NCI-H128 (cell line): Measurements from ENCODE around the gene PIGT.

Source experiments
- DNase-seq: peaks from one replicate; lab custom pipeline; 2025; ENCODE audit not compliant: unreplicated experiment; lab: John Stamatoyannopoulos, UW

The PIGT gene

DNA sequence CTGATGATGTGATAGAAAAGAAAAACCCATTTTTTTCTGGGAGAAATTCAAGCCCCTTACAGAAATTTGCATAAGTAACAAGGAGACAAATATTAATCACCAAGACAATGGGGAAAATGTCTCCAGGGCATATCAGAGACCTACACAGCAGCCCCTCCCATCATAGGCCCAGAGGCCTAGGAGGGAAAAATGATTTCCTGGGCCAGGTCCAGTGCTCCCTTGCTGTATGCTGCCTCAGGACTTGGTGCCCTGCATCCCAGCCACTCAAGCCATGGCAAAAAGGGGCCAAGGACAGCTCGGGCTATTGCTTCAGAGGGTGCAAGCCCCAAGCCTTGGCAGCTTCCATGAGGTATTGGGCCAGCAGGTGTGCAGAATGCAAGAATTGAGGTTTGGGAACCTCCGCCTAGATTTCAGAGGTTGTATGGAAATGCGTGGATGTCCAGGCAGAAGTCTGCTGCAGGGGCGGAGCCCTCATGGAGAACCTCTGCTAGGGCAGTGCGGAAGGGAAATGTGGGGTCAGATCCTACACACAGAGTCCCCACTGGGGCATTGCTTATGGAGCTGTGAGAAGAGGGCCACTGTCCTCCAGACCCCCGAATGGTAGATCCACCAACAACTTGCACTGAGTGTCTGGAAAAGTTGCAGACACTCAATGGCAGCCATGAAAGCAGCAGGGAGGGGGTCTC lies 15.5 kb upstream of the PIGT start:
- DNase-seq: no peak

DNA sequence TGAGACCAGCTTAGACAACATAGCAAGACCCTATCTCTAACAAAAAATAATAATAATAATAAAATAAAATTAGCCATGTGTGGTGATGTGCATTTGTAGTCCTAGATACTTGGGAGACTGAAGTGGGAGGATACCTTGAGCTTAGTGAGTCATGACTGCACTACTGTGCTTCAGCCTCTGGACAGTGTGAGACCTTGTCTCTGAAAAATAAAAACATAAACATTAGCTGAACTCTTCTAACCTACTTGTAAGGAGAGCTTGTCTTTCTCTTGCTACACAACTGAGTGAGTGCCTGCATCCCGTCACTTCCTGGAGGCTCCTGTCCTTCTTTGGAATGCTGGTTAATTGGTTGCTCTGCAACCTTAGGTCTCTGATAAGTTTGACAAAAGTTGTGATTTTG lies 13.0 kb upstream of the PIGT start:
- DNase-seq: no peak

DNA sequence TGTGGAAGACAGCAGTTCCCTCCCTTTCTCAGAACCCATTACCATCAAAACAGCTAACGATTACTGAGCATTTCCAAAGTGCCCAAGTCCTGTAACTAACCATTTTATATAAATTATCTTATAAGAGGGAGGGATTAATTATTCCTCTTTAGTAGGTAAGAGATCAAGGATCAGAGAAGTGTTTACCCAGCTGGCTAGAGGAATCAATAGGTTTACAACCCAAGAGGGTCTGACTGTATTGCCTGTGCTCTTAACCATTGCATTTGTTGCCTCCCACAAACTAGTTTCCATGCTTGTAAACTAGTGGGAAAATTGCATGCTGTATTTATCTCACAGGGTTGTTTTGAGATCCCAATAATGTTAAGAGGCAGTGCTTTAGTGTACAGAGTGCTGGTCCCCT lies 11.5 kb upstream of the PIGT start:
- no peak for DNase-seq

DNA sequence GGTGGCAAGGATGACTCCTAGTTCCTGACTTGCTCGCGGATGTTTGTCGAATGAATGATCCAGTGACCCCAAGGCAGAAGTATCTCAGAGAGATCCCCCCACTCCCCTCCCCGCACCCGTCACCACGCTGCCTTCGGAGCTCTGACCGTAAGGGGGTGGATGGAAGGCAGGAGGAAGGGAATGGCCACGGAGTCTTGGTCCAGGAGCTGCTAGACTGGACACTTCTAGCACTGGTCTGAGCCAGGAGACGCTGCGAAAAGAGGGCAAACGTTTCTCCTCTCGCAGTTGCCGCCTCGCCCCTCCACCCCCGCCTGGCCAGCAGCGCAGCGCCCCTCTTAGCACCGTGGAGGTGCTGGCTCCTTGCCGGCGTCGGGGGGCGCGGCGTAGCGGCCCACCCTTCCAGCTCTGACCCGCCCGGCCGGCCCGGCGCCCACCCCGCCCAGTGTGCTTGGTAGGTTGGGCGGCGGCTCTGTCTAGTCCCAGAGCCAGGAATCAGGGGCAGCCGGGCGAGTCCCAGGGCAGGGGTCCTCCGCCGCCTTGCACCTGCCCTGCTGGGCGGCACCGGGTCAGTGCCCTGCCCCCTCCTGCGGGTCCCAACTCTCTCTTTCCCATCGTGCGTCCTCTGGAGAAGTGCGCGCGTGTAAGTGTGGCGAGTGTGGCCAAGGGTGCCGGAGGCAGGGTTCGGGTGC lies 10.2 kb upstream of the PIGT start:
- DNase-seq: no peak

DNA sequence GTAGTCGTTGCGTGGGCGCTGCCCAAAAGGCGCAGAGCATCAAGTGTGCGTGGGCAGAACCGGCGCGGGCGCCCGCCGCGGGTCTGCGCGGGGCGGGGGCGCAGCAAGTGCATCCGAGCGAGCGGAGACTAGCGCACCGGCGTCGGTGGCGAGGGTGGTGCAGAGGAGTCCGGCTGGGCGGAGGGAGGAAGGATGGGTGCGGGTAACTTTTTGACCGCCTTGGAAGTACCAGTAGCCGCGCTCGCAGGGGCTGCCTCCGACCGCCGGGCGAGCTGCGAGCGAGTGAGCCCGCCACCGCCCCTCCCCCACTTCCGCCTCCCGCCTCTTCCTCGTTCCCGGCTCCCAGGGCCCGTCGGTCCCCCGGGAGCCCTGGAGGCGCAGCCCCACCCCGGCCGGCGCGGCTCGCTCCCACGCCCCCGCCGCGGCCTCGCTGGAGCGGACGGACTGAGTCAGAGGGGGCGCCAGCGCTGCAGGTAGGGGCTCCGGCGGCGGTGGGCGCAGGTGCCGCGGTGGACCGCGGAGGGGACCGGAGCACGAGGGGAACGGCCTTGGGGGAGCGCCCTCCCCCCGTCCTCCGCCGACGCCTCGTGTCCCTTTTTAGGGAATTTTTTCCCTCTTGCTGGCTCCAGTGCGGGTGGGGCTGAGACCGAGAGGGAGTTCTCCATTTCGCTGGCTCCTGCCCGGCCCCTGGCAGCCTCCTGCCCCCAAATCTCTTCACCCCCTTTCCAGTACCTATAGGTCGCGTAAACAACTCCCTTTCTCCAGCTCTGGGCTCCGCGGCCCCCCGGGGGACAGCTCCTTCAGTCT lies 9.5 kb upstream of the PIGT start:
- peak; percentile 17 for DNase-seq

DNA sequence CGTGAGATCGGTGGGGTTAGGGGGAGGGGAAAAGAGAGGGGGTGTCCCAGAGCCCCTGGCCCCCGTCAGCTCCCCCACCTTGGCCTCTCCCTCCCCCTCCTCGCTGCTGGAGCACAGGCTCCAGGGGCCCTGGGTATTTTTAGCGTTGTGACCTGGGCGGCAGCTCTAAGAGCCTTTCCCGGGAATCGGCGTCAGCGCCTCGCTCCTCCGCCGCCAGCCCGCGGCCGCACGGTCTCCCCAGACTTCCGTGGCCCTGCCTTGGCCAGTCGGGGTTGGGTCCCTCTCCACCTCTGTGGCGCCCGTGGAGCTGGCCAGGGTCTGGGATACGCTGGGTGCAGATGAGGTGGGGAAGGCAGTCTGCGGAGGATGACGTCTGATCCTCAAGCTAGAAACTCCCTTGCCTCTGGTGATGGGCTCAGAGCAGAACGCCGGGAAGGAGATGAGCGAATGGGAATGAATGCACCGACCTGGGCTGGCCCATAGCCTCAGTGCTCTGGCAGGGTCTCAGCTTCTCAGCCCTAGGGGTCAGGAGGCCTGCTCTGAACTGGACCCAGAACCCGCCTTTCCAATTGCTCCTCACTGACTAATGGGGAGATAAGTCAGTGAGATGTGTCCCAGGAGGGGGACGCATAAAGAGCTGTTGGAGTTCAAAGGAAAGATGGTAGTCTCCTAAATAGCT lies 8.7 kb upstream of the PIGT start:
- no peak for DNase-seq

DNA sequence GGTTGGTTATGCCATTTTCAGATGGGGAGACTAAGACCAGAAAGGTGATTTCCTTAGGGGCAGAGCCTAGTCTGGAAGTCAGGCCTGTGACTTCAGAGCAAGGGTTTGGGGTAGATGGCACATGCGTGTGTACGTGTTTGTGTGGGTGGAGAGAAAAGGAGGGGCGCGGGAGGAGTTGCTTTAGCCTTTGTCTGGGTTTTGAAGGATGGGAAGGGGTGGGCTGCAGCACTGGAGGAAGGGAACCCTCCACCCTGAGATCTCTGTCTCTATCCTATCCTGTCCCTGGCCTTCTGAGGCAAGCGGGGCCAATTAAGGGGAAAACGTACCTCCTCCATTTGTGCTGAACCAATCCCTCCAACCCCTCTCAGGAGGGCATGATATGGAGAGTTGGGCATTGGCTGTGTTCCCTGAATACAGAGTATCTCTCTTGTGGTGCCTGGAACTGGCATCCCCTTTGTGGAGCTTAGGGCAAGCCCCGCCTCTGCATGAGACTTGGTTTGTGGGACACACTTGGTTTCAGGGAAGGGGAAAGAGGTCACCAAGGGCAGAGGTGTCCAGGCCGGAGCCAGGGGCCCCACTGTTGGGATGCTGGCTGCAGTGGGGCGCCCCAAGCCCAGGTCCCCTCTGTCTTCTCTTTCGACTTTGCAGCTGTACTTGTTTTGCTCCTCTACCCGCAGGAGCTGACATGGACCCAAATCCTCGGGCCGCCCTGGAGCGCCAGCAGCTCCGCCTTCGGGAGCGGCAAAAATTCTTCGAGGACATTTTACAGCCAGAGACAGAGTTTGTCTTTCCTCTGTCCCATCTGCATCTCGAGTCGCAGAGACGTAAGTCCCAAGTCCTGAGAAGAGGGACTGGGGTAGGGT lies 7.9 kb upstream of the PIGT start, which contains the start of gene DBNDD2:
TSS of gene DBNDD2 (plus strand) at position 507 of the 863 bp plus-strand sequence. CDS start at position 686, 179 bp downstream.
- DNase-seq: no peak

DNA sequence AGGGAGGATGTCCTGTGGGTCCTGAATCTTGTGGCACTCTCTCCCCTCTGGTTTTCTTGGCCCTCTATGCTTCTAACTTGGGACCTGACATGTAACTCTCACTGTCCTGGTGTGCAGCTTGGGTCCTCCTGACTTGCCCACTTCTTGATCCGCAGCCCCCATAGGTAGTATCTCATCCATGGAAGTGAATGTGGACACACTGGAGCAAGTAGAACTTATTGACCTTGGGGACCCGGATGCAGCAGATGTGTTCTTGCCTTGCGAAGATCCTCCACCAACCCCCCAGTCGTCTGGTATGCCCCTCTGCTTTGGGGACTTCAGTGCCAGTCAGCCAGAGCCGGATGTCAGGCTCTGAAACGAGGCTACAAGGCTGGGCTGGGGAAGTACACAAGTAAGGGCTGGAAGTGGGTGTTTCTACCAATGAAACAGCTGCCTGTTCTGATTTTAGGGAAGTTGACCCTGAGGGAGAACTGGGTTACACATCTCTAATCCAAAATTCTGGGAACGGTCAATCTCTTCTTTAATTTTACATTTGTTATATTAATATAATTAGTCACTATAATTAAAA lies 7.2 kb upstream of the PIGT start:
- no peak for DNase-seq

DNA sequence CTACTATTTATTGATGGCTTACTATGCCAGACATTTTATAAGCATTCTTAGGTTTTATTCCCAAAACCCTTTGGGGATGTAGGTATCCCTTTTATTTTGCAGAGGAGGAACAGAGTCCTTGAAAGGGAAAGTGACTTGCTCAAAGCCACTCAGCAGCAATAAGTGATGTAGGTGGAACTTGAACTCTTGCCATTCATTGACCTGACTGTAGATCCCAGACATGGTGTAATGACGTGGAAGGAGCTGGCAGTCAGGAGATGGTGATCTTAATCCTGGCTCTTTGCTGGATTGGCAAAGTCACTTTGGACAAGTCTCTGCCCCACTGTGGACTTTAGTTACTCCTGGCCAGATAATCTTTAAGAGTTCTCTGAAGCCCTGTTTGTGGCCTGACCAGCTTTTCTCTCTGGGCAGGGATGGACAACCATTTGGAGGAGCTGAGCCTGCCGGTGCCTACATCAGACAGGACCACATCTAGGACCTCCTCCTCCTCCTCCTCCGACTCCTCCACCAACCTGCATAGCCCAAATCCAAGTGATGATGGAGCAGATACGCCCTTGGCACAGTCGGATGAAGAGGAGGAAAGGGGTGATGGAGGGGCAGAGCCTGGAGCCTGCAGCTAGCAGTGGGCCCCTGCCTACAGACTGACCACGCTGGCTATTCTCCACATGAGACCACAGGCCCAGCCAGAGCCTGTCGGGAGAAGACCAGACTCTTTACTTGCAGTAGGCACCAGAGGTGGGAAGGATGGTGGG lies 6.2 kb upstream of the PIGT start:
- DNase-seq: no peak

DNA sequence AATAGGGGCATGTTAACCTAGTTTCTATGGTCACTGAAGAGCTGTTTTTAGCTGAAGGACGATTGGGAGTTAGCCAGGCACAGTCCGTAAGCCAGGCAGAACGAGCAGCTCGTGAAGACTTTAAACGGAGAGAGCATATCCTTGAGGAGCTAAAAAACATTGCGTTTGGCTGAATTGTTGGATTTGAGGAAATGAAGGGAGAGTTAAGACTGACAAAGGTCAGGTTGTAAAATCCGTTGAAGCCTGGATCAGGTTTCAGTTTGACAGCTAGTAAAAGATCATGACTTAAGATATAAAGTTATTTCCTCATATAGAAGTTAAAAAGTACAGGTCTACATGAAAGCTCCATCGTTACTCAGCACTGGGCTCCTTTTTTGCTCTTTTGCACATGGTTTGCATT lies 5.1 kb upstream of the PIGT start:
- DNase-seq: no peak

DNA sequence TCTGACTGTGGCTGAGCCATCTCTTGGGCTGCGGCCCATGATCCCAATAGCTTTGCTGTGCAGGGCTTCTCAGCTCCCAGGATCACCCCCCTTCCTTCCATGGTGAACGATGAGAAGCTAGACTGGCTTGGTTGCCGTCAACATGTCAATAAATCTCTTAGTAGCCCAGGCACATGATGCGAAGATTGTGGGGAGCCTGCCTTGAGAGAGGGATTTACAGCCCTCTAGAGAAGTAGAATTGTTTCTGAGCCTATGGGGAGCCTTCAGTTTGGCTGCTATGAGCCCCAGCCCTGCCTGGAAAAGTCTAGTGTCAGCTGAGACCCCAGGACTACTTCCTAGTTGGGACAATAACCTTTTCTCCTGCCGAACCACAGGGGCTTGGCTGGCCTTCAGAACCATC lies 3.3 kb upstream of the PIGT start:
- no peak for DNase-seq

DNA sequence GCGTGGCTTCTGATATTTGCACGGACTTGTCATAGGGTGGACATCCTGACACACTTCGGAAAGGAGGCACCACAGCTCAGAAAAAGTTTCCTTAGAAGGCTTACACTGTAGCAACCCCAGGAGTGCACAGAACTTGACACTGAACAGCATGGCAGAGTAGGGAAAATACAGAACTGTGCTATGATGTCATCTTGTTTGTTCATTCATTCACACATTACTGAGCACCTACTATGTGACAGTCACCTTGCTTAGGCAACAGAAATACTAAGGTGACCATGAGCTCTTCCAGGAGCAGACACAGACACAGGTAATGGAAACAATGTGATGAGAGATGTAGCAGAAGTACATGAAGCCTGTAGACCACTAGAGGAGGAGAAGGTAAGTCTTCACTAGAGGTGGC lies 2.5 kb upstream of the PIGT start:
- DNase-seq: no peak

DNA sequence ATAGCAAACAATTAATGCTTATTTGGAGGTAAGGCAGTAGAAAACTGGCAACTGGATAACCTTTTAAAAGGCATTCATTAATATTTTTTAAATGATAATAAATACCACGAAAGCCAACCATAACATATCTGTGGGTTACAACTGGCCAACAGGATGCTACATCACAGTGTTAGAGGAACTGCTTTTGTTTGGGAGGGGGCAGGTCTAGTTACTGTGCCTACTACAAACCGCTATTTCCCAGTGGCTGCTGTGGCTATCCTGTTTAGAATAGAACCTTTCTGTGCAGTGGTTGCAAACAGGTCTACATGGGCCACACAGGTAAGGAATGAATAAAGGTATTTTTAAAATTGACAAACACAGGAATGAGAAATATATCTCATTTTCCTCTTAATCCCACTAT lies 976 bp downstream of the PIGT start:
- no peak for DNase-seq

DNA sequence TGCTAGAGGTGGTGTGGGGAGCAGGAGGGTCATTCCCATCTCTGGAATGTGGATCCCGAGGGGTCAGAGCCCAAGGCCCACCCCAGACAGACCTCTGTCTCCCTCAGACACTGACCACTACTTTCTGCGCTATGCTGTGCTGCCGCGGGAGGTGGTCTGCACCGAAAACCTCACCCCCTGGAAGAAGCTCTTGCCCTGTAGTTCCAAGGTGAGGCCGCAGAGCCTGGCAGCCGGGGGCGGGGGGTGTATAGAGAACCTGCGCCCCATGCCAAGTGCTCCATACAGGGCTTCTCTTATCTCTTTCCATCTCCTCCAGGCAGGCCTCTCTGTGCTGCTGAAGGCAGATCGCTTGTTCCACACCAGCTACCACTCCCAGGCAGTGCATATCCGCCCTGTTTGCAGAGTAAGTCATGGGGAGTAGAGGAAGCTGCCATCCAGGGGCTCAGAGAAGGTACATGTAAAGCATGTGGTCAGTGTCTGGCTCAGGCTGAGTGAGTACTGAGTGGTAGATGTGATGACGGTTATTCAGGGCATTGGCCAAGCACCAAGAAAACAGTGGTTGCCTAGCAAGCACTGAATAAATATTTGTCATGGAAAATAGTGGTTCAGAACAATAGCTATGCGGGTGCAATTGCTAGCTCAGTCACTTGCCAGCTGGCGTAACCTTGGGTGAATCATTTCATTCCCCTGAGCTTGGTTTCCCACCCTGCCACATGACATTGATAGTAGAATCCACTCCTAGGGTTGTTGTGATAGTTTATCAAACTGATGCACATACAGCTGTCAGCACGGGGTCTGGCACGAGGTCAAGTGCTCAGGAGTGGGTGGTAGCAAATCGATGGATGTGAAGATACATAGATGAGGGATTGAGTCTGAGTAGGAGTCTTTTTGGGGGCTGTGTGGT lies 3.5 kb downstream of the PIGT start:
- DNase-seq: peak; percentile 42

DNA sequence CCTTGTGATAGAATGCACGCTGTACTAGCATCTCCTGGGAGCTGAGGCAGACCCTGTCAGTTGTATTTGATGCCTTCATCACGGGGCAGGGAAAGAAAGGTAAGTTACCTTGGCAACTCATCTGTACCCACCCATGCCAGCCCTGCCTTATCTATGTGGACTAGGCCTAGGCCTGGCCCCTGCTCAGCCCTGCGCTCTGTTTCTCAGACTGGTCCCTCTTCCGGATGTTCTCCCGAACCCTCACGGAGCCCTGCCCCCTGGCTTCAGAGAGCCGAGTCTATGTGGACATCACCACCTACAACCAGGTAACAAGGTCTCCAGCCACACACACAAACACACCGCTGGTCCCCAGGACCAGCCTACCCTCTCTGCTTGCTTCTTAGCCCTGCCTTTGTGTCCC lies 4.2 kb downstream of the PIGT start:
- no peak for DNase-seq

DNA sequence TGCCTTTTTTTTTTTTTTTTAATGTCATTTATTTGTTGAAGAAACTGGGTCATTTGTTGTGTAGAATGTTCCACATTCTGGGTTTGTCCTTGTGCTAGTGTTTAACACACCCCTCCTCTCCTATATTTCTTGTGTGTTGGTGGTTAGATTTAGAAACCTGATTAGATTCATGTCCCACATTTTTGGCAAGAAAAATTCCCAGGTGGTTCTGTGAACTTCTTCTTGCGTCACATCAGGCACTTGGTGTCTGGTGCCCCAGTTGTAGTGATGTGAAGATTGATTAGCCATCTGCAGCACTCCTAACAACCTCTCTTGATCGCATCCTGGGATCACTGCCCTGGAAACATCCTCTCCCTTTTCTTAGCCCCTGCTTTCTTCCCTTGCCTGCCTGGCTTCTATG lies 7.8 kb downstream of the PIGT start:
- no peak for DNase-seq

DNA sequence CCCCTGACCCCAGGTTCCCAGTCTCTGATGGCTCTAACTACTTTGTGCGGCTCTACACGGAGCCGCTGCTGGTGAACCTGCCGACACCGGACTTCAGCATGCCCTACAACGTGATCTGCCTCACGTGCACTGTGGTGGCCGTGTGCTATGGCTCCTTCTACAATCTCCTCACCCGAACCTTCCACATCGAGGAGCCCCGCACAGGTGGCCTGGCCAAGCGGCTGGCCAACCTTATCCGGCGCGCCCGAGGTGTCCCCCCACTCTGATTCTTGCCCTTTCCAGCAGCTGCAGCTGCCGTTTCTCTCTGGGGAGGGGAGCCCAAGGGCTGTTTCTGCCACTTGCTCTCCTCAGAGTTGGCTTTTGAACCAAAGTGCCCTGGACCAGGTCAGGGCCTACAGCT lies 9.6 kb downstream of the PIGT start:
- DNase-seq: no peak

DNA sequence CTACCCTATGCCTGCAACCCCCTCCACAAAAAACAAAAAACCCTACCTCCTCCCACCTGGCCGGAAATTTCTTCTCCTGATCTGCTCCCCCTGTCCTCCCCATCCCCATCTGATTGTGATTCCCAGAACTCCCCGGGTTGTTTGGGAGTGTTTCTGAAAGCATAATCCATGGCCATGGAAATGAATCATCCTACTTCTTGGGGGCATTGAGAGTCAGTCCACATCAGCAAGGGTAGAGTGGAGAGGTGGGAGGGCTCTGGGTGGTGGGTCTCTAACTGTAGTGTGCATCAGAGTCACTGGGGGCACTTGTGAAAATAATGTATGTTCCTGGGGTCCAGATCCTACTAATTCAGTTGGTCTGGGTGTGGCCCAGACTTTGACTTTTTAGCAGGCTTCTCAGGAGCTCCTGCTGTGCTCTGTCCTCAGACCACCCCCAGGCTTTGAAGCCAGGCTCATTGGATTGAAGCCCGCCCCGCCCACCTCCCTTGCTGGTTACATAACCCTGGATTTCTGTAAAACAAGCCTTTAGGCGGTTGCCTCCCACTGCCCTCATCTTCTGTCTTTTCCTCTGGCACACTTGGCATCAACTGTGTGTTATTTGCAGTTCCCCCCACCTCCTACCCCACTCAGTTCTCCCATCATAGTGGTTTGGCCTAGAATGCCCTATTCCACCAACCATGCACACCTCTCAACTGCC lies 10.5 kb downstream of the PIGT start:
- DNase-seq: no peak
